Lung microvascular endothelial cell (primary cell): ENCODE measurements around the gene MRPS16. TPM values are rescaled to one million over a fixed set of nuclear protein-coding genes. Genes with fewer than 3 reads are reported as not detected.
A peak's percentile ranks its signal among the peaks of the same experiment; 100 is the strongest.
"Not testable (repeated sequence)": the region's sequence is repeated elsewhere in the genome, so short reads cannot be mapped to it uniquely, and the experiment has no call there.

Source experiments
- DNase-seq, 2 donors: peaks; one replicate each; pipeline versions ENCODE4 v3.0.0 to v3.0.0-alpha.2; 2010; ENCODE audit warnings: low read depth in 2 of 2
- total RNA-seq: library from RNA; depleted of rRNA; stranded (reverse); fragments of >200 nt; gene quantifications from 2 replicates; pipeline ENCODE4 v1.2.1, GENCODE V29; 2014

MRPS16 gene
- total RNA-seq = 52.1 and 53.0 TPM in 2 replicates

DNA sequence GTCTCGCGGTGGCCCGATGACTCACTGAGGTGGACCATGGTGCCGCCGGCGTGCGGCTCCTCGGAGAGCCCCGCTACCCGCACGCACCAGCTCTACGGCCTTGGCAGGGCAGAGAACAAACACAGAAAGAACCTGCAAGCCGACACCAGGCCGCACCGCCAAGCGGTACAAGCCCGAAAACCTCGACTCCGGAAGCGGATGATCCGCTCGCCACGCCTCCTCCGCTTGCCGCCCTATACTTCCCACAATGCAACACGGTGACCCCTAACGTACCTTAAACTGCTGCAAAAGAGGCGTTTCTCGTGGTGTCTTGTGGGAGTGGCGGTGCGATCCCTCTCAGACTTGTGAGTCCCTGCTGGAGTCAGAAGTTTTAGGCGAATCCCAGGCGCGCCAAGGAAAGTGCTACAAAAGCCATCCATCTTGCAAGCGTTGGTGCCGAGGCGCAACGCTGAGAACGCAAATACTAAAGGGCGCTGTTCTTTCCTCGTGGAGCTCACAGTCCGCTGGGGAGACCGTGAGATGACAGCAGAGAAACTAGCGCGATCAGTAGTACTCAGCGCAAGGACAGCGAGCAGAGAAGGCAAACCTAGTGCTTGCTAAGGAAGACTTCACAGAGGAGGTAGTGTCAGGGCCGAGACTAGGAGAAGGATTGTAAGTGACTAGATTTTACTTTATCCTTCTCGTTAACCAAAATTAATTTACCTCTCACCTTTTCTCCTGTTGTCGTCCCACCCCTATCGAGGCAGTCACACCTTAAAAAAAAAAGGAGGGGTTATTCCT lies at the start of gene MRPS16:
Gene MRPS16, minus strand, starts transcription at position 200 of the 780 bp plus-strand sequence. Its CDS starts 162 bp downstream, at position 38.
- DNase-seq = peak; percentile 92 to 98

DNA sequence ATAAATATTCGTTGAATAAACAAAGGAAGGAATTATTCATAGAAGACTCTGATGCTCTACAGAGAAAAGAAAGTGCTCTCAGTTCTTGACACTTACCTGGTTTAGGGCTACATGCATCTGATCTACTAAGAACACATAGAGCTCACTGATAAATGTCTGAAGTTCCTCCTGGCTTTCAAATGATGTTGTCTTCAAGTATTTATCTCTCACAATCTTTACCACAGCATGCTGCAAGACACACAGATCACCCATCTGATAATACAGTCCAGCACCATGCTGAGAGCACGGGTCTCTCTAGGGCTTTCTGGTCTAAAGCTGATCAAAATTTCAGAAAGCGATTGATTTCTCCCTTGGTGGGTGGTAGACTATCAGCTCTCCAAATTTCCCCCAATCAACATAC lies 44.5 kb upstream of the MRPS16 start:
- no peak for DNase-seq

- no peak for DNase-seq
Measured at GRCh38 chr10:73293461-73293860, 41.0 kb upstream of the MRPS16 start.

GRCh38 chr10:73289958-73290357 lies 37.5 kb upstream of the MRPS16 start:
- no peak for DNase-seq

DNA sequence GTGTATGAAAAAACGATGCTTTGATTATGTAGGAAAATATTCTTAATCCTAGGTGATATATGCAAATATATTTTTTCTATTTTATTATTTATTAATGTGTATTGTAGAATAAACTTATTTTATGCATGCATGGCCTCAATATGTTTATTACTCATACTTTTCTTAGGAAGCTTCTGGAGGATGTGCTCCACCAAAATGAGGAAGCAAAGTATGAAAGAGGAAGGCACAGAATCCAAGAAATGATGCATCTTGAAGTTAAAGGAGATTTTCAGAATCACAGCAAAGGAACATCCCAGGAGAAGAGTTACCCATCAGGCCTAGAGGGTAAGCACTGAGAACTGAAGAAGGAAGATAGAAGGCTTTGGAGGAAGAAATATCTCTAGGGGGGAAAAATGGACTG lies 35.0 kb upstream of the MRPS16 start:
- no peak for DNase-seq

- no peak for DNase-seq
Measured at GRCh38 chr10:73281097-73281496, 28.7 kb upstream of the MRPS16 start.

- DNase-seq = no peak
Measured at GRCh38 chr10:73264423-73264822, 12.0 kb upstream of the MRPS16 start.

GRCh38 chr10:73263693-73264347 lies 11.4 kb upstream of the MRPS16 start:
- DNase-seq = peak; percentile 42 to 44

DNA sequence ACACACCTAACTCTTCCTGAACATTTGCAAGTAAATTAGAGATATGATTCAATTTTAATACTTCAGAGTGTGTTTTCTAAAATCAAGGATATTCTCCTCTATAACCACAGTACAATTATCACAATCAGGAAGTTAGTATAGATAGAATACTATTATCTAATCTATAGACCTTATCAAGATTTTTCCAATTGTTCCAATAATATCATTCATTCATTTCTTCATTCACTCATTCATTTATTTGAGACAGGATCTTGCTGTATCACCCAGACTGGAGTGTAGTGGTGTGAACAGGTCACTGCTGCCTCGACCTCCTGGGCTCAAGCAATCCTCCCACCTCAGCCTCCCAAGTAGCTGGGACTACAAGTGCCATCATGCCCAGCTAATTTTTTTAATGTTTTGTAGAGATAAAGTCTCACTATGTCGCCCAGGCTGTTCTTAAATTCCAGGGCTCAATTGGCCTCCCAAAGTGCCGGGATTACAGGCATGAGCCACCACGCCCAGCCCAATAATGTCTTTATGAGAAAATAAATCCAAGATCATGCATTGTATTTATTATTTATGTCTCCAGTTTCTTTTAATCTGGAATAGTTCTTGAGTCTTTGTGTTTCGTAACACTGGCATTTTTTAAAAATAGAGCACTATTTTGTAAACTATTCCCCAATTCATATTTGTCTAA lies 10.6 kb upstream of the MRPS16 start:
- DNase-seq = no peak

DNA sequence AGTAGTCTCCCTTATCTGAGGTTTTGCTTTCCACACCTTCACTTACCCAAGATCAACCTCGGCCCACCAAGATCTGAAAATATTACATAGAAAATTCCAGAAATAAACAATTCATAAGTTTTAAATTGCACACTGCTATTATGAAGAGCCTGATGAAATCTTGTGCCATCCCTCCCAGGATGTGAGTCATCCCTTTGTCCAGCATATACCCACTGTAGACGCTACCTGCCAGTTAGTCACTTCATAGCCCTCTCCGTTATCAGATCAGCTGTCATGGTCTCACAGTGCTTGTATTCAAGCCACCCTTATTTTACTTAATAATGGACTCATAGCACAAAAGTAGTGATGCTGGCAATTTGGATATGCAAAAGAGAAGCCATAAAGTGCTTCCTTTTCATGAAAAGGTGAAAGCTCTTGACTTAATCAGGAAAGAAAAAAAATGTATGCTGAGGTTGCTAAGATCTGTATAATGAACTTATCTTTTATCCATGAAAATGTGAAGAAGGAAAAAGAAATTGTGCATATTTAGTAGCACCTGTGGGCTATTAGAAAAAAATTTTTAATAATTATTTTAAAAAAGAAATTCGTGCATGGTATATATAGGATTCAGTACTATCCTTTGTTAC lies 9.8 kb upstream of the MRPS16 start:
- DNase-seq = peak in 1 of 2 donors; percentile 77

DNA sequence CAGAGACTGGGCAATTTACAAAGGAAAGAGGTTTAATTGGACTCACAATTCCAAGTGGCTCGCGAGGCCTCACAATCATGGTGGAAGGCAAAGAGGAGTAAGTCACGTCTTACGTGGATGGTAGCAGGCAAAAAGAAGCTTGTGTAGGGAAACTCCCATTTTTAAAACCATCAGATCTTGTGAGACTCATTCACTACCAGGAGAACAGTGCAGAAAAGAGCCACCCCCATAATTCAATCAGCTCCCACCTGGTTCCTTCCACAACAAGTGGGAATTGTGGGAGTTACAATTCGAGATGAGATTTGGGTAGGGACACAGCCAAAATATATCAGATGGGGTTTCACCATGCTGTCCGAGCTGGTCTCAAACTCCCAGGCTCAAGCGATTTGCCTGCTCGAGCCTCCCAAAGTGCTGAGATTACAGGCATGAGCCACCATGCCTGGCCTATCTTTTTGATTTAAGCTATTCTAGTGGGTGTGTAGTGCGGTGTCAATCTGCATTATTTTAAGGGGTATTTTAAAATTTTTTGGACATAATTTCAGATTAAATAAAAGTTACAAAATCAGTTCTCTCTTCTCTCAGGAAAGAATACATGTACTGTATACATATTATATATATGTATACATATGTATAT lies 9.0 kb upstream of the MRPS16 start:
- DNase-seq = no peak

DNA sequence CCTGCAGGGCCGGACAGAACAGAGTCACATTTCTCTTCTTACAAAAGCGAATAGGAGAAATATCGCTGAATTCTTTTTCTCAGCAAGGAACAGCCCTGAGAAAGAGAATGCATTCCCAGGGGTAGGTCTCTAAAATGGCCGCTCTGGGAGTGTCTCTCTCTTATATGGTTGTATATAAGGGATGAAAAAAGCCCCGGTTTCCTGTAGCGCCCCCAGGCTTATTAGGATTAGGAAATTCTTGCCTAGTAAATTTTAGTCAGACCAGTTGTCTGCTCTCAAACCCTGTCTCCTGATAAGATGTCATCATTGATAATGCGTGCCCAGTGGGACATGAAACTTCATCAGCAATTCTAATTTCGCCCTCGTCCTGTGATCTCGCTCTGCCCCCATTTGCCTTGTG lies 6.2 kb upstream of the MRPS16 start:
- not testable (repeated sequence) for DNase-seq

- no peak for DNase-seq
Measured at GRCh38 chr10:73253225-73253555, 746 bp upstream of the MRPS16 start.

GRCh38 chr10:73251683-73252444 lies 580 bp downstream of the MRPS16 start:
- peak; percentile 14 to 29 for DNase-seq

- DNase-seq = no peak
Measured at GRCh38 chr10:73248259-73248724, 4.2 kb downstream of the MRPS16 start.

DNA sequence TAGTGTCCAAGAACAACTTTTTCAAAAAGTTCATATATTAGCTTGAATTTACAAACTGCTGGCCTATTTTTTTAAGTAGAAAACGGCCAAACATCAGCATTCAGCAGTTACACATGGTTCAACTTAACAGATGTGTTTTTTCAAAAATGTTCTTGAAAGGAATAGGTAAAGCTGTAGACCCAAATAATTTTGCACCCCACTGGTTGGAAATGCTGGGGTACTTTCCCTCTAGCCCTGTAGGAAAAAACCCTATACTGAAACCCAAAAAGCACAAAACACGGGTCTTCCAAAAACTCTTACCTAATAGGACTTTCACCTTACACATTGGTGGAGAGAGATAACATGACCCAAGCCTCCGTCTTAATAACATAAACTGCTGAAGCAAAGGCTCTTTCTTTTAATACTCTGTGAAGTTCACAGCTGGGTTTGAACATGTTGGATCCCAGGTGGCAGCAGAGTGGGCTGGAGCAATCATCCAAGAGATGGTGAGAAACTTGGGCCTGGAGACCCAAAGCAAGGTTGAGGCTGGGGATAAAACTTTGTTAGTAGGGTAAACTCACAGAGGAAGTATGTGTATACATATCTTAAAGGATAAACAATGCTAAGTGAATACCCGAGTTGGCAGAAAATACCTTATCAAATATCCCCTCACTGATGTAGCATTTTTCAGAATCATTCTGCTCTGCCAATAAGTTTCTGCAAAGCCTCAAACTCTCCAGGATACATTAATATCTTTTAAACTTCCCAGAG lies 4.8 kb downstream of the MRPS16 start:
- no peak for DNase-seq

- DNase-seq = peak; percentile 95
Measured at GRCh38 chr10:73246646-73247508, 5.6 kb downstream of the MRPS16 start, which contains the start of gene DNAJC9. DNAJC9 (minus strand) TSS chr10:73247255; CDS start chr10:73247189, 66 bp downstream.

DNA sequence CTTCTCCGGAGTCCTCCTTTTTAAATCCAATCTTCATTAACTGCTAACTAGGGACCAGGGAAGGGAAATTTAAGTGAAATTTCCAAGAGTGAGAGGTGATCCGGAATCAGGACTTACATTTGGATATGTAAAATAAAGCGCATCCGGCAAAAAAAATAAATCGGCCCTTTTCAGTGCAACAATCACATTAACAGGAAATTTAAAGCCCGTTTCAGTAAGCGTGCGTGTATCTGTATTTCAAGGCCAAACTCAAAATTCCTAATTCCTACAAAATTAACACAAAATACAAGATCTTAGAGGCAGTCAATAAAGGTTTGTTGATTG lies 6.2 kb downstream of the MRPS16 start:
- peak in 1 of 2 donors; percentile 11 for DNase-seq

- DNase-seq = peak in 1 of 2 donors; percentile 26
Measured at GRCh38 chr10:73244866-73245477, 7.5 kb downstream of the MRPS16 start.
